Type B pancreatic cell (in vitro differentiated cells): ENCODE measurements around the gene SOBP. TPM values are rescaled to one million over a fixed set of nuclear protein-coding genes. Genes with fewer than 3 reads are reported as not detected.

Experiments used
- DNase-seq: peaks from one replicate; pipeline ENCODE4 v3.0.0; 2021; ENCODE audit warnings: mixed read lengths; ENCODE audit not compliant: unreplicated experiment; ENCODE audit errors: extremely low spot score
- H3K27ac Mint-ChIP-seq: 2 replicates; pipeline ENCODE4 v1.8.0; 2021; ENCODE audit warnings: mild to moderate bottlenecking, mixed read lengths
- H3K27me3 Mint-ChIP-seq: 2 replicates; pipeline ENCODE4 v1.8.0; 2021; ENCODE audit warnings: mixed read lengths
- H3K36me3 Mint-ChIP-seq: 2 replicates; pipeline ENCODE4 v1.8.0; 2021; ENCODE audit warnings: mixed read lengths
- H3K4me1 Mint-ChIP-seq: one replicate; pipeline ENCODE4 v1.8.0; 2021; ENCODE audit warnings: mixed read lengths; ENCODE audit not compliant: unreplicated experiment
- H3K4me3 Mint-ChIP-seq: 2 replicates; pipeline ENCODE4 v1.8.0; 2021; ENCODE audit warnings: mild to moderate bottlenecking, mixed read lengths
- H3K9me3 Mint-ChIP-seq: 2 replicates; pipeline ENCODE4 v1.8.0; 2021; ENCODE audit warnings: mixed read lengths
- total RNA-seq: library from RNA; stranded (reverse); gene quantifications from 2 replicates; pipeline ENCODE4 v1.2.1, GENCODE V29; 2021; ENCODE audit warnings: low replicate concordance
- TF ChIP-seq, protein P1 (sequence below): fragments of 200-600 bp; sonication (generic); conservative IDR thresholded peaks from 2 replicates; pipeline ENCODE4 v1.5.0; 2021; ENCODE audit warnings: antibody characterized with exemption, mild to moderate bottlenecking

Gene SOBP
- total RNA-seq, 1 donor from 2014 or later, result 19.4 TPM

DNA sequence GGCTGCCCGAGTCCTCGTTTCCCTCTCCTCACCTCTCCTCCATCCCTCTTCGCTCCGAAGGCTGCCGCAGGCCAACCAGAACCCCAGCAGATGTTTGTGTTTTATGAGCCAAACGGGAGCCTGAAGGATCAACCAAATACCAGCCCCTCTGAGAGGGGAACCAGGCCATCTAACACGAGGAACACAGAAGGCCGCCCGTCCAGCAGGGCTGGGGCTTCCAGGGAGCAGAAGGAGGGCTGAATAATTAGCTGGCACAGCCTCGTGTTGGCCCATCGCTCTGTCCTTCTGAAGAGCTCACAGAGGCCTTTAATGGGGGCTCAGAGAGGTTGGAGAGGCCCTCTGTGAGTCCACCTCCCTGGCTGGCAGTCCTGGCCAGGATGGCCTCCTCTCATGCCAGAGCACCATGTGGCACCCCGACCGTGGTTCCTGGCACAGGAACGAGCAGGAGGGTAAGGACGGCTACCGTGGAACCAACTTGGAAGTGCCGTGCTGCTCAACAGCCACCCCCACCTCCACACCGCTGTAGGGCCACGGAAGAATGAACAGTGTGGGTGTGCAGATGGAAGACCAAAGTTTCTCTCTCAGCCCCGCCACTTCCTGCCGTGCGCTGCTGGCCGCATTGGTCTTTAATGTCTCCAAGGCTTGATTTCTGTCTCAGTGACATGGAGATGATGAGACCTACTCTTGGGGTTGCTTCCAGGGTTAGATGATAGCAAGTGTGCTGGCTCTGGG is 179.0 kb downstream of the SOBP start:
- Mint-ChIP-seq H3K27ac (no peak overlapping the region), H3K27me3 (peaks cover 2% of the 10 kb centered on the region), H3K9me3 (no peaks in the 10 kb centered on the region), H3K4me1 (peaks cover 67% of the 10 kb centered on the region), H3K4me3 (no peak overlapping the region), H3K36me3 (no peaks in the 10 kb centered on the region)
- TF ChIP-seq, protein P1, sequence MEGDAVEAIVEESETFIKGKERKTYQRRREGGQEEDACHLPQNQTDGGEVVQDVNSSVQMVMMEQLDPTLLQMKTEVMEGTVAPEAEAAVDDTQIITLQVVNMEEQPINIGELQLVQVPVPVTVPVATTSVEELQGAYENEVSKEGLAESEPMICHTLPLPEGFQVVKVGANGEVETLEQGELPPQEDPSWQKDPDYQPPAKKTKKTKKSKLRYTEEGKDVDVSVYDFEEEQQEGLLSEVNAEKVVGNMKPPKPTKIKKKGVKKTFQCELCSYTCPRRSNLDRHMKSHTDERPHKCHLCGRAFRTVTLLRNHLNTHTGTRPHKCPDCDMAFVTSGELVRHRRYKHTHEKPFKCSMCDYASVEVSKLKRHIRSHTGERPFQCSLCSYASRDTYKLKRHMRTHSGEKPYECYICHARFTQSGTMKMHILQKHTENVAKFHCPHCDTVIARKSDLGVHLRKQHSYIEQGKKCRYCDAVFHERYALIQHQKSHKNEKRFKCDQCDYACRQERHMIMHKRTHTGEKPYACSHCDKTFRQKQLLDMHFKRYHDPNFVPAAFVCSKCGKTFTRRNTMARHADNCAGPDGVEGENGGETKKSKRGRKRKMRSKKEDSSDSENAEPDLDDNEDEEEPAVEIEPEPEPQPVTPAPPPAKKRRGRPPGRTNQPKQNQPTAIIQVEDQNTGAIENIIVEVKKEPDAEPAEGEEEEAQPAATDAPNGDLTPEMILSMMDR, result no peak
- no peak for DNase-seq

DNA sequence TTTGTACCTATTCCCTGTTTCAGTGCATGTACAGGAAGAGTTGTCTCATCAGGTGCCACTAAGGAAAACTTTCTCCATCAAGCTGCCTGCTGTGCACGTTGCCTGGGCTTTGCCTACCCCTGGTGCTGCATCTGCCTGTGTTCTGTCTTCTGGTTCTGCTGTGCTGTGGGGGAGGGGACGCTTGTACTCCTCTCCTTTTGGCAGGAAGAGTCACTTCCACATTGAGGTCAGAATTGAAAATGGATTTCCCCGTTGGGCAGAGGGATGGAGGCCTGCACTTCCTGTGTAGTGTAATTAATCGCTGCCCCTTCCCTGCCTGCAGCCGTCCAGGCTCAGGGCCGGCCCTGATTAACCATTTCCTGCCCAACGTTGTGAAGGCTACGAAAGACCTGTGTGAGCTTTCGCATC is 180.9 kb downstream of the SOBP start:
- H3K27ac Mint-ChIP-seq, result peak overlapping the region; percentile 76
- DNase-seq, result no peak
- peak overlapping the region; percentile 37 for H3K4me3 Mint-ChIP-seq
- no peaks in the 10 kb centered on the region for H3K9me3 Mint-ChIP-seq
- peaks cover 60% of the 10 kb centered on the region for H3K4me1 Mint-ChIP-seq
- TF ChIP-seq, protein P1, result no peak
- H3K27me3 Mint-ChIP-seq, result peaks cover 3% of the 10 kb centered on the region
- H3K36me3 Mint-ChIP-seq, result no peaks in the 10 kb centered on the region

DNA sequence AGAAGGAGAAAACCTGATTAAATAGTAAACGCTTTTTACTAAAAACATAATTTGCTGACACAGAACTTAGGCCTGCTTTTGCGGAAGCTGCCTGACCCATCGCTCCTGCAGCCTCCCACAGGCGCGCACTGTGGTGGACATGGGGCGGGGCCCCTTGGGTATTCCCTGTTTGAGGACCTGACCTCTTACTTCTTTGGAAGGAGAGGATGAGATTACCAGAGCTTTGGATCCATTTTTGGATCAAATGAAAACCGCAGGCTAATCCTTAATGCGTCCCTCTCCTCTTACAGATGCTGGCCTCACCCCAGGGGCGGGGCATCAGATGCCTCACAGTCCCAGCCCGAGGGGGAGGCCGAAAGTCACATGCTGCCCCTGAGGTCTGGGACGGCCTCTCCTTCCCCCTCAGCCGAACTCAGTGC is 183.2 kb downstream of the SOBP start:
- Mint-ChIP-seq H3K27me3 (peaks cover 3% of the 10 kb centered on the region), H3K9me3 (no peaks in the 10 kb centered on the region)

DNA sequence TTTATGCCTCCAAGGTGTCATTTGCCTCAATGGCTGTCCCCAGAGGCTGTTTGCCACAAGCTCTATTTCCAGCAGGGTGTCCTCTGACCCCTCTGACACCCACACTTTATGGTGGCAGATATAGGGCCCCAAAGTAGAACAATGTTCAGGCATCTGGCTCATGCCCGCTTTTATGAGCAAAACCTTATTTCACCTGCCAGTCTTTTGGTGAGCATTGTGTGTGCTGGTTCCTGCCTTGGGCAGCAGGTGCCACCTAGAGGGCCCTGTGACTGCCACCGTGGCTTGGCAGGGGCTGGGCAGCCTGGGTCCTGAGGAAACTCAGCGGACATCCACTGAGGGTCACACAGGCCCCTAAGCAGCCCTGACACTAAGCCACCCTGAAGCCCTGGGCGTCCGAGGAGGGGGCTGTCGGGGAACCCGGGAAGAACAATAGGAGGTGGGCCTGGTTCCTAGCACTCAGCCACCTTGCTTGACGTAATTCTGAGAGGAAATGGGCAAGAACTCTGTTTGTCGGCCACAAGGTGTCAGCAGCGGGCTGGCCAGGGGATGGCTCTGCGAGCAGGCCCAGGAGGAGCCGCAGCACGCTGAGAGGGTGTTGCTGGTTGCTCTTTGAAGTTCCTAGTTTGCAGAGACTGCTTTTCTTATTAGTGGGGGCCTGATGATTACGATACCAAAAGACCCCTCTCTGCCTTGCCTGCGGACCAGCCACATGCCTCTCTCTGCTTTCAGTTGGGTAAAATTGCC is 185.2 kb downstream of the SOBP start:
- peak; percentile 83 for DNase-seq
- Mint-ChIP-seq H3K9me3 (no peaks in the 10 kb centered on the region), H3K36me3 (no peaks in the 10 kb centered on the region), H3K4me1 (peaks cover 29% of the 10 kb centered on the region), H3K4me3 (peak overlapping the region; percentile 73), H3K27me3 (peaks cover 3% of the 10 kb centered on the region), H3K27ac (peak overlapping the region; percentile 73)
- TF ChIP-seq, protein P1, result peak; percentile 94

More for the DNA sequence above, 183.2 kb downstream of the SOBP start:
- H3K4me3 Mint-ChIP-seq, result no peak overlapping the region
- DNase-seq, result no peak
- H3K27ac Mint-ChIP-seq, result no peak overlapping the region
- H3K4me1 Mint-ChIP-seq, result peaks cover 38% of the 10 kb centered on the region
- no peaks in the 10 kb centered on the region for H3K36me3 Mint-ChIP-seq
- TF ChIP-seq, protein P1, result no peak

DNA sequence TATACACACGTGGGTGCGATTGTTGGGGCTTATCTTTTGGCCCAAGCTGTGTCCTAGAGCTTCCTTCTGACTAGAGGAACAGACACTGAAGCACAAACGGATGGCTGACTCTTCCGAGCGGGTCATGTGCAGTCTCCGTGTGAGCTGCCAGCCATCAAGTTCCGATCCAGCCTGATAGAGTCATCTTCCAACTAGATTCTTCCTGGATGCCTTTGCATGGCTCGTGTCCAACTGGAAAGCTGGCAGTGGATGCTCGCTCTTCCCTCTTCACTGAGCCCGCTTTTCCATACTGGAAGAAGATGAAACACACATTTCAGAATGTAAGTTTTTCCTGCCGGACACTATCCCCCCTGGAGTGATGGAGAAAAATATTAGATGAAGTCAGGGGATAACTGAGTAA is 186.1 kb downstream of the SOBP start:
- Mint-ChIP-seq H3K36me3 (no peaks in the 10 kb centered on the region), H3K4me3 (no peak overlapping the region), H3K4me1 (peaks cover 22% of the 10 kb centered on the region), H3K27ac (no peak overlapping the region), H3K9me3 (no peaks in the 10 kb centered on the region), H3K27me3 (peaks cover 3% of the 10 kb centered on the region)
- TF ChIP-seq, protein P1, result no peak
- no peak for DNase-seq
